ENCODE results near the gene SLC7A7. TPM values are rescaled to one million over a fixed set of nuclear protein-coding genes. Genes with fewer than 3 reads are reported as not detected.
A peak's percentile ranks its signal among the peaks of the same experiment; 100 is the strongest.

Gene SLC7A7
- total and polyA plus RNA-seq, 2 experiments from 2014 or later: 0.63 to 0.65 TPM

GRCh38 chr14:22770481-22771187, 44.6 kb downstream of the SLC7A7 start:
- 89% methylated on average over 8 of the region's 8 CpGs for WGBS, 2 experiments (ENCODE audit: low coverage in 1 of 2, low lambda C conversion rate in 2 of 2, missing lambda C conversion rate in 2 of 2)
- no peak for DNase-seq
- TF ChIP-seq EZH2 (IDR thresholded peaks at IDR 0.05; ENCODE audit: insufficient read depth, poor library complexity, severe bottlenecking): no peak
- no peak for TF ChIP-seq EZH2phosphoT487 (IDR thresholded peaks at IDR 0.05; ENCODE audit: insufficient read depth, low read depth)
- Histone ChIP-seq H3K9ac (no peak overlapping the region), H3K27me3 (replicated peaks; ENCODE audit: insufficient read depth) (no peaks in the 10 kb centered on the region), H3K4me1 (ENCODE audit: insufficient read depth) (peaks cover 9% of the 10 kb centered on the region; the same call in 1 of the 2 replicates), H3K36me3 (ENCODE audit: low read depth) (peaks cover 29% of the 10 kb centered on the region), H3K27ac (no peak overlapping the region), H2AFZ (no peak overlapping the region), H4K20me1 (ENCODE audit: insufficient read depth) (no peaks in the 10 kb centered on the region), H3K4me3 (no peak overlapping the region), H3K9me2 (ENCODE audit: insufficient read depth) (no peaks in the 10 kb centered on the region), H3K4me2 (ENCODE audit: unreplicated experiment) (no peak overlapping the region), H3F3A (ENCODE audit: insufficient read depth) (peaks cover 8% of the 10 kb centered on the region; the same call in 1 of the 2 replicates), H3K79me2 (ENCODE audit: insufficient read depth) (peaks cover 39% of the 10 kb centered on the region), H3K9me3 (ENCODE audit: low read depth) (no peaks in the 10 kb centered on the region)
- in situ Hi-C loops (cut with MboI): no loop called here

- Histone ChIP-seq H3K9me2 (ENCODE audit: insufficient read depth) (no peaks in the 10 kb centered on the region), H3K9me3 (ENCODE audit: low read depth) (no peaks in the 10 kb centered on the region), H3K9ac (peak overlapping the region; percentile 3; the same call in 1 of the 2 replicates), H3K4me1 (ENCODE audit: insufficient read depth) (peaks cover 9% of the 10 kb centered on the region; the same call in 1 of the 2 replicates), H2AFZ (no peak overlapping the region), H3K4me2 (ENCODE audit: unreplicated experiment) (no peak overlapping the region), H3F3A (ENCODE audit: insufficient read depth) (peaks cover 8% of the 10 kb centered on the region; the same call in 1 of the 2 replicates), H3K36me3 (ENCODE audit: low read depth) (peaks cover 29% of the 10 kb centered on the region), H4K20me1 (ENCODE audit: insufficient read depth) (no peaks in the 10 kb centered on the region), H3K4me3 (no peak overlapping the region), H3K27me3 (replicated peaks; ENCODE audit: insufficient read depth) (no peaks in the 10 kb centered on the region), H3K27ac (no peak overlapping the region), H3K79me2 (ENCODE audit: insufficient read depth) (peaks cover 39% of the 10 kb centered on the region)
- no peak for DNase-seq
- WGBS, 2 experiments (ENCODE audit: low coverage in 1 of 2, low lambda C conversion rate in 2 of 2, missing lambda C conversion rate in 2 of 2): 49 to 54% methylated on average over 2 of the region's 2 CpGs
- in situ Hi-C loops (cut with MboI): loop anchor here (10.0 kb wide), 1 partner anchor 195 kb away; no protein-coding TSS in a partner anchor
- no peak for TF ChIP-seq EZH2phosphoT487 (IDR thresholded peaks at IDR 0.05; ENCODE audit: insufficient read depth, low read depth)
- TF ChIP-seq EZH2 (IDR thresholded peaks at IDR 0.05; ENCODE audit: insufficient read depth, poor library complexity, severe bottlenecking): no peak
Observed at GRCh38 chr14:22769369-22769768, 45.9 kb downstream of the SLC7A7 start.

- in situ Hi-C loops (cut with MboI): loop anchor here (10.0 kb wide), 1 partner anchor 194 kb away; no protein-coding TSS in a partner anchor
Observed at GRCh38 chr14:22768947-22769346, 46.3 kb downstream of the SLC7A7 start.

GRCh38 chr14:22767323-22767589, 48.0 kb downstream of the SLC7A7 start:
- H3K27ac ChIP-seq: peak overlapping the region; percentile 92
- peak overlapping the region; percentile 93 for H3K4me2 ChIP-seq (ENCODE audit: unreplicated experiment)
- in situ Hi-C loops (cut with MboI): loop anchor here (10.0 kb wide), 1 partner anchor 192 kb away; no protein-coding TSS in a partner anchor
- WGBS, 2 experiments (ENCODE audit: low coverage in 1 of 2, low lambda C conversion rate in 2 of 2, missing lambda C conversion rate in 2 of 2): 12 to 13% methylated on average over 6 of the region's 6 CpGs
- H3K9ac ChIP-seq: peak overlapping the region; percentile 96
- peak overlapping the region; percentile 95 for H2AFZ ChIP-seq
- DNase-seq: no peak
- 0 out of 2 replicates have a peak, but pooled peaks cover 4% of the 10 kb centered on the region for H3F3A ChIP-seq (ENCODE audit: insufficient read depth)
- H3K4me1 ChIP-seq (ENCODE audit: insufficient read depth): peaks cover 9% of the 10 kb centered on the region; the same call in 1 of the 2 replicates
- no peaks in the 10 kb centered on the region for H3K27me3 ChIP-seq (replicated peaks; ENCODE audit: insufficient read depth)
- H3K9me3 ChIP-seq (ENCODE audit: low read depth): no peaks in the 10 kb centered on the region
- H4K20me1 ChIP-seq (ENCODE audit: insufficient read depth): no peaks in the 10 kb centered on the region
- TF ChIP-seq EZH2 (IDR thresholded peaks at IDR 0.05; ENCODE audit: insufficient read depth, poor library complexity, severe bottlenecking) (no peak), EZH2phosphoT487 (IDR thresholded peaks at IDR 0.05; ENCODE audit: insufficient read depth, low read depth) (no peak)
- peaks cover 23% of the 10 kb centered on the region for H3K36me3 ChIP-seq (ENCODE audit: low read depth)
- H3K79me2 ChIP-seq (ENCODE audit: insufficient read depth): peaks cover 39% of the 10 kb centered on the region
- H3K9me2 ChIP-seq (ENCODE audit: insufficient read depth): no peaks in the 10 kb centered on the region
- peak overlapping the region; percentile 84 for H3K4me3 ChIP-seq

More at GRCh38 chr14:22768947-22769346, 46.3 kb downstream of the SLC7A7 start:
- no peaks in the 10 kb centered on the region for H3K9me2 ChIP-seq (ENCODE audit: insufficient read depth)
- no peaks in the 10 kb centered on the region for H4K20me1 ChIP-seq (ENCODE audit: insufficient read depth)
- no peak overlapping the region for H2AFZ ChIP-seq
- H3K36me3 ChIP-seq (ENCODE audit: low read depth): peaks cover 29% of the 10 kb centered on the region
- no peak overlapping the region for H3K4me2 ChIP-seq (ENCODE audit: unreplicated experiment)
- no peaks in the 10 kb centered on the region for H3K9me3 ChIP-seq (ENCODE audit: low read depth)
- TF ChIP-seq EZH2phosphoT487 (IDR thresholded peaks at IDR 0.05; ENCODE audit: insufficient read depth, low read depth): no peak
- TF ChIP-seq EZH2 (IDR thresholded peaks at IDR 0.05; ENCODE audit: insufficient read depth, poor library complexity, severe bottlenecking): no peak
- H3K79me2 ChIP-seq (ENCODE audit: insufficient read depth): peaks cover 39% of the 10 kb centered on the region
- DNase-seq: no peak
- H3K9ac ChIP-seq: peak overlapping the region; percentile 3; the same call in 1 of the 2 replicates
- H3K4me3 ChIP-seq: no peak overlapping the region
- no peak overlapping the region for H3K27ac ChIP-seq
- WGBS, 2 experiments (ENCODE audit: low coverage in 1 of 2, low lambda C conversion rate in 2 of 2, missing lambda C conversion rate in 2 of 2): 88 to 89% methylated on average over 4 of the region's 4 CpGs
- peaks cover 9% of the 10 kb centered on the region; the same call in 1 of the 2 replicates for H3K4me1 ChIP-seq (ENCODE audit: insufficient read depth)
- no peaks in the 10 kb centered on the region for H3K27me3 ChIP-seq (replicated peaks; ENCODE audit: insufficient read depth)
- H3F3A ChIP-seq (ENCODE audit: insufficient read depth): peaks cover 8% of the 10 kb centered on the region; the same call in 1 of the 2 replicates

Data from GM23248 (cell line).